CD4-positive, CD25-positive, alpha-beta regulatory T cell (primary cell): Measurements from ENCODE around the gene KIAA1191. TPM values are rescaled to one million over a fixed set of nuclear protein-coding genes. Genes with fewer than 3 reads are reported as not detected.

Source experiments
- ATAC-seq, 2 donors: fragments of 150-1000 bp; cut with Tn5 transposase; one replicate each; pipeline ENCODE4 v1.10.0; 2021; ENCODE audit warnings: low read depth in 2 of 2, moderate number of reproducible peaks in 2 of 2, moderate library complexity in 1 of 2
- DNase-seq, 3 donors: peaks; one replicate each; pipeline versions ENCODE4 v3.0.0 to v3.0.0-alpha.2; 2012 to 2022; ENCODE audit warnings: mixed read lengths in 1 of 3
- H3K27ac ChIP-seq: one replicate; pipeline ENCODE4 v1.7.0; 2013; ENCODE audit warnings: mild to moderate bottlenecking, low read length; ENCODE audit not compliant: insufficient read depth, poor library complexity, severe bottlenecking
- H3K27me3 ChIP-seq: one replicate; pipeline ENCODE4 v1.7.0; 2013; ENCODE audit warnings: low read length; ENCODE audit not compliant: control insufficient read depth, insufficient read depth
- H3K36me3 ChIP-seq: one replicate; pipeline ENCODE4 v1.7.0; 2013; ENCODE audit warnings: mild to moderate bottlenecking, low read length, moderate library complexity; ENCODE audit not compliant: control insufficient read depth, insufficient read depth
- H3K4me1 ChIP-seq: 2 replicates; pipeline ENCODE4 v1.7.0; 2013; ENCODE audit warnings: mild to moderate bottlenecking, low read length; ENCODE audit not compliant: insufficient read depth, control insufficient read depth, poor library complexity, severe bottlenecking
- H3K4me3 ChIP-seq: one replicate; pipeline ENCODE4 v1.7.0; 2013; ENCODE audit warnings: low read depth, mild to moderate bottlenecking, low read length, moderate library complexity
- H3K9me3 ChIP-seq, 2 experiments: 1 replicate in 1 of 2; 2 replicates in 1 of 2; pipeline ENCODE4 v1.7.0; 2013; ENCODE audit warnings: low read length in 2 of 2, mild to moderate bottlenecking in 1 of 2, moderate library complexity in 1 of 2; ENCODE audit not compliant: control insufficient read depth in 2 of 2
- H3K27ac Mint-ChIP-seq, 3 donors: one replicate each; pipeline ENCODE4 v1.8.0; 2020 to 2022; ENCODE audit warnings: mild to moderate bottlenecking in 3 of 3, mixed read lengths in 3 of 3, moderate library complexity in 2 of 3
- H3K27me3 Mint-ChIP-seq: one replicate; pipeline ENCODE4 v1.8.0; 2022; ENCODE audit warnings: mild to moderate bottlenecking, mixed read lengths
- H3K36me3 Mint-ChIP-seq: one replicate; pipeline ENCODE4 v1.8.0; 2020; ENCODE audit warnings: mixed read lengths
- H3K4me1 Mint-ChIP-seq, 4 donors: one replicate each; pipeline ENCODE4 v1.8.0; 2020 to 2022; ENCODE audit warnings: mixed read lengths in 4 of 4, mild to moderate bottlenecking in 1 of 4
- H3K4me3 Mint-ChIP-seq, 4 donors: one replicate each; pipeline ENCODE4 v1.8.0; 2020 to 2022; ENCODE audit warnings: mild to moderate bottlenecking in 4 of 4, mixed read lengths in 4 of 4, moderate library complexity in 3 of 4
- H3K9me3 Mint-ChIP-seq, 7 donors: one replicate each; pipeline ENCODE4 v1.8.0; 2020 to 2022; ENCODE audit warnings: mixed read lengths in 7 of 7, mild to moderate bottlenecking in 3 of 7, moderate library complexity in 2 of 7
- polyA plus RNA-seq, 4 donors: library from polyadenylated mRNA; unstranded; fragments of 300-500 nt; fragmentation: Illumina TruSeq; gene quantifications; one replicate each; pipeline ENCODE4 v1.2.3, GENCODE V29; 2021
- total RNA-seq: library from RNA; stranded (reverse); gene quantifications from one replicate; pipeline ENCODE4 v1.2.3, GENCODE V29; 2022

The KIAA1191 gene
- total and polyA plus RNA-seq, 5 donors from 2014 or later: 59.0 to 68.9 (median 60.9) TPM

DNA sequence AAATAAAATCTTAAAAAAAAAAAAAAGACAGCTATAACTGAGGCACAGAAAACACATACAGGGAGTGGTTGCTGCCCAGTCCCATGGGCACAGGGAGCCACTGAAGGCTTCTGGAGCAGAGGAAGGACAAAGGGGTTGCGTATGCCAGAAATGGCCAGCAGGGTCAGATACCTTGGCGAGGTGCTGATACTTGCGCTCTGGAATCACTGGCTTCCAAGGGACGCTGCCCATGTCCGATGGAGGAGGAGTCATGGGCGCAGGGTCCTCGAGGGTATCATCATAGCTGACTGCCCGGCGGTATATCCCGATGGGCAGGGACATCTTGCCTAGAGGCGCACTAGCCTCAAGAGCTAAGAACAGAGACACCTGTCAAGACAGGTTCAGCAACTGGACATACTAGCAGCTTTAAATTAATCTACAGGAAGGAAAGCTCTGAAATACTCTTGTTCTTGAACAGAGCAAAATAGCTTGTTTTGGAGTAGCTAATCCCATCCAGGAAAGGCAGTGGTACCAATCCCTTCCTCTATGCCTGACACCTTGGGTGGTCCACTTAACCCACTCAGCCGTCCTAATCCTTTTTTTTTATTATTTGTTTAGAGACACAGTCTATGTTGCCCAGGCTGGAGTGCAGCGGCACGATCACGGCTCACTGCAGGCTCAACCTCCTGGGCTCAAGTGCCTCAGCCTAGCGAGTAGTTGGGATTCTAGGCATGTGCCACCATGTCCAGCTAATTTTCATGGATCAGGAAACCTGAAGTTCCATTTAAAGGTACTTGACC lies 6.0 kb downstream of the KIAA1191 start:
- peaks cover 46% of the 10 kb centered on the region for H3K36me3 Mint-ChIP-seq

DNA sequence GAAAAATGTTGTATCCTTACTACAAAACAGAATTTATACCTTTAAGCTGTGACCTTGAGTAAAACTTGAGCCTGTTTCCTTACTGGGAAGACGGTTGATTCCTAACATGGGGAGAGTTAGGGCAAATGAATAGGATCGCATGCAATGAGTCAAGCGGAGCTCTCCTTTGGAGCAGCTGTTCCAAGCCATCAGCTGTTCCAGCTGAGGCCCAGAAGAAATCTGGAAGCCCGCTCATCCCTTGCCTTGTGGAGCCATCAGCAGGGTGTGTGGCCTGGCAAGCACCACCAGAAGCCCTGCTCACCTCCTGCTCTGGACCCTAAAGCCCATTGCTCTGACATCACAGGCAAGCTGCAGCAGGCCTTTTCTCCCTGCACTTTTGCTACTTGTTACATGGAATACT lies 8.0 kb downstream of the KIAA1191 start:
- no peak for ATAC-seq
- Histone ChIP-seq H3K4me3 (no peak overlapping the region), H3K36me3 (peaks cover 91% of the 10 kb centered on the region), H3K4me1 (no peaks in the 10 kb centered on the region), H3K27me3 (no peaks in the 10 kb centered on the region), H3K27ac (no peak overlapping the region), H3K9me3 (no peaks in the 10 kb centered on the region)
- Mint-ChIP-seq H3K27ac (peak overlapping the region in 1 of 3 donors; percentile 83), H3K36me3 (peaks cover 61% of the 10 kb centered on the region), H3K27me3 (no peaks in the 10 kb centered on the region), H3K4me1 (peaks cover 8 to 45% (median 33%) of the 10 kb centered on the region in 4 donors), H3K4me3 (no peak overlapping the region), H3K9me3 (no peaks in the 10 kb centered on the region)
- DNase-seq: no peak

More for the DNA sequence above, 6.0 kb downstream of the KIAA1191 start:
- peaks cover 70% of the 10 kb centered on the region for H3K36me3 ChIP-seq
- peak overlapping the region in 1 of 4 donors; percentile 80 for H3K4me3 Mint-ChIP-seq
- H3K27ac ChIP-seq: no peak overlapping the region
- H3K27ac Mint-ChIP-seq: no peak overlapping the region
- no peaks in the 10 kb centered on the region for H3K27me3 ChIP-seq
- DNase-seq (no peak), ATAC-seq (no peak)
- H3K4me1 ChIP-seq: peaks cover 11% of the 10 kb centered on the region
- no peak overlapping the region for H3K4me3 ChIP-seq
- peaks cover 16 to 54% (median 35%) of the 10 kb centered on the region in 4 donors for H3K4me1 Mint-ChIP-seq
- H3K27me3 Mint-ChIP-seq: no peaks in the 10 kb centered on the region
- H3K9me3 ChIP-seq: no peaks in the 10 kb centered on the region
- H3K9me3 Mint-ChIP-seq: no peaks in the 10 kb centered on the region

DNA sequence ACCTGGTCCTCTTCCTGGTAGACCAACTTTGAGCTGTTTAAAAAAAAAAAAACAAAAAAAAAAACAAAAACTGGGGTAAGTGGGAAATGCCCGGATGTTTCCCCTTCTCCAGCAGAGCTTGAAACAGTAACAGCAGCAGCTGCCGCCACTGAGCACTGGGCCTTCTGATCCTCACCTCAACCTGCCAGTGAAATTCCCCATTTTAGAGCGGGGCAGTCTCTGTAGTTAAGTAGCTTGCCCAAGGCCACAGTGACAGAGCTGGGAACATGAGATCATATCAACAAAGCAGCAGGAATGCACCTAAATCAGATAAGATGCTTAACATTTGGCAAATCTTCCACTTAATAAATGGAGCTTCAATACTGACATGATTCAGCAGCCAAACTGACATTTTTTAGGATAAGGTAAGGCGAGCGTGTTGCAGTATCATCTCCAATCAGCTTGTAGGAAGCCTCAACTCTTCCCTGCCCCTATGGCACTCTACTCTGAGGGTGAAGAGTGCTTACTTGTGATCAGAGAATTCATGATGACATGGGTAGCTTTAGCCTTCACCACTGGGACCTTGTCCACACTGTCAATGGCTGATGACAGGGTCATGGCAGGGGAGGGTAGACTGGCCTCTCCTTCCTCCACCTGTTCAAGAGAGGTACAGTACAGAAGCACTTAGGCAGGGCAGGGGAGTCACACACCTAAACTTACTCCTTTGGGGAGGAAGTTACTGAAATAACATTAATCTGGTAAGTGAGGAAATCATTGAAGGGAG lies 9.3 kb downstream of the KIAA1191 start:
- no peaks in the 10 kb centered on the region for H3K27me3 ChIP-seq
- Mint-ChIP-seq H3K36me3 (peaks cover 61% of the 10 kb centered on the region), H3K27ac (no peak overlapping the region), H3K4me1 (peaks cover 3 to 36% (median 22%) of the 10 kb centered on the region in 4 donors), H3K9me3 (no peaks in the 10 kb centered on the region), H3K4me3 (no peak overlapping the region), H3K27me3 (no peaks in the 10 kb centered on the region)
- no peaks in the 10 kb centered on the region for H3K9me3 ChIP-seq
- no peaks in the 10 kb centered on the region for H3K4me1 ChIP-seq
- ATAC-seq (no peak), DNase-seq (no peak)
- no peak overlapping the region for H3K27ac ChIP-seq
- peaks cover 94% of the 10 kb centered on the region for H3K36me3 ChIP-seq
- no peak overlapping the region for H3K4me3 ChIP-seq

DNA sequence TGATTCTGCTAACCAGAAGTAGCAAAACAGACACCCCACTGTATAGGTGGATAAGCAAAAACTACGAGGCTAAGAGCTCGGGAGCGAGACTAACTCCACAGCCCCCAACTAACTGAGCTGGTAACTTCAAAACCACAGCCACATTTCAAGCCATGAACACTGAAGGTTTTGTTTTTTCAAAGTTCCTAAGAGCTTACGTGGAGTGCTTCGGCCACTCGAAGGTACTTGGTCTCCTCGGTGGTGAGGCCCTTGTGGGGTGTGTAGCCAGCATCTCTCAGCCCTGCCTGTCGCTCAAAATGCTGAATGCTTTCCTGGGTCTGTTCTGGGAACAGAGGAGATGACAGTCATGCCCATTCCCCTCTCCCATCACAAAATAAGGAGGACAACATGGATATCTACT lies 11.1 kb downstream of the KIAA1191 start:
- Histone ChIP-seq H3K4me1 (no peaks in the 10 kb centered on the region), H3K9me3 (no peaks in the 10 kb centered on the region), H3K27ac (no peak overlapping the region), H3K4me3 (no peak overlapping the region), H3K27me3 (no peaks in the 10 kb centered on the region), H3K36me3 (peaks cover 96% of the 10 kb centered on the region)
- Mint-ChIP-seq H3K36me3 (peaks cover 56% of the 10 kb centered on the region), H3K9me3 (no peaks in the 10 kb centered on the region), H3K4me1 (peaks cover 0 to 28% (median 17%) of the 10 kb centered on the region in 4 donors), H3K27me3 (no peaks in the 10 kb centered on the region), H3K27ac (no peak overlapping the region), H3K4me3 (no peak overlapping the region)
- ATAC-seq (no peak), DNase-seq (no peak)

DNA sequence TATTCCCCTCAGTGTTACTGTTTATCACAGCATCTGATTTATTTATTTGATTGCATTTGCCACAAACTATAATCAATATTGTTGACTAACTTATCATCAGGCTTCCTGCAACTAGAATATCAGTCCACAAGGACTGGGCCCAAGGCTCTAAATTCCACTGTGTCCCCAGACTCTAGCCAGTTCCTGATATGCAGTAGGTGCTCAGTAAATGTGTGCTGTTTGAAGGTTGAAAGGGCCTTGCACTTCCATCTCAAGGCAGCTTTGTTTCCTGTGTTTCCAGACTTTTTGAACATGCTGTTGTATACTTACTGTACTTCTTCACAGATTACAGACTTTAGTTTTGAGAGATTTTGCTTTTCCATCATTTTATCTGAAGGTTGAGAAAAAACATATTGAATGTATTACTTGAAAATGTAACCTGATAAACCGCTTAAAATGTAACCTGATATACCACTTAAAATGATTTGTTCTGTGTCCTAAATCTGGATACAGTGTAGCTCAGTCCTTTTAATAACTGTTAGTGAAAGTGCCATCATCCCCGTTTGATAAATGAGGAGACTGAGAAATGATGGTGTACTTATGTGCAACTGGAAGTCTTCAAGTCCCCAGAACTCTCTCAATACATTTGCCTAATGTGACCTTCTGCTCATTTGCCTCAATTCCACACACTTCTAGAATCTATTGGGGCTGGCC lies 18.7 kb downstream of the KIAA1191 start:
- no peak overlapping the region for H3K4me3 ChIP-seq
- H3K9me3 ChIP-seq: no peaks in the 10 kb centered on the region
- Mint-ChIP-seq H3K27ac (peak overlapping the region in 2 of 3 donors; percentile 39 to 72), H3K4me3 (no peak overlapping the region), H3K36me3 (peaks cover 14% of the 10 kb centered on the region), H3K4me1 (peaks cover 0 to 1% (median 0%) of the 10 kb centered on the region in 4 donors), H3K27me3 (no peaks in the 10 kb centered on the region), H3K9me3 (no peaks in the 10 kb centered on the region)
- H3K27me3 ChIP-seq: no peaks in the 10 kb centered on the region
- no peaks in the 10 kb centered on the region for H3K4me1 ChIP-seq
- H3K36me3 ChIP-seq: peaks cover 34% of the 10 kb centered on the region
- H3K27ac ChIP-seq: no peak overlapping the region
- ATAC-seq (no peak), DNase-seq (no peak)

DNA sequence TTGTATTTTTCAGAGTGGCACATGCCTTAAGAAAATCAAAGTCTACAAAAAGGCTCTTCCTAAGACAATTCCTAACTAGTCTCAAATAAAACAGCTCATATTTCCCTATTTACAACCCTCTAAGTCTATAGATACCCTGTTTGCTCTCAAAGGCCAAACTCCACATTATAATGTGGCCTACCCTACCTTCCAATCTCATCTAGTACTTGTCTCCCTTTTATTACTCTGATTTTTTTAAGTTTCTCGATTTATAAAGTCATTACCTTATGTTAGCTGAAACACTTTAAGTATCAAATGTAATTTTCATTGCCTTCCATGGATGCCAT lies 19.4 kb downstream of the KIAA1191 start:
- Mint-ChIP-seq H3K27me3 (no peaks in the 10 kb centered on the region), H3K27ac (peak overlapping the region in 2 of 3 donors; percentile 7 to 72), H3K9me3 (no peaks in the 10 kb centered on the region), H3K4me3 (no peak overlapping the region), H3K4me1 (no peaks in the 10 kb centered on the region), H3K36me3 (peaks cover 13% of the 10 kb centered on the region)
- H3K36me3 ChIP-seq: peaks cover 32% of the 10 kb centered on the region
- no peaks in the 10 kb centered on the region for H3K9me3 ChIP-seq
- no peaks in the 10 kb centered on the region for H3K4me1 ChIP-seq
- DNase-seq: no peak
- ATAC-seq: no peak
- no peak overlapping the region for H3K27ac ChIP-seq
- no peak overlapping the region for H3K4me3 ChIP-seq
- no peaks in the 10 kb centered on the region for H3K27me3 ChIP-seq

DNA sequence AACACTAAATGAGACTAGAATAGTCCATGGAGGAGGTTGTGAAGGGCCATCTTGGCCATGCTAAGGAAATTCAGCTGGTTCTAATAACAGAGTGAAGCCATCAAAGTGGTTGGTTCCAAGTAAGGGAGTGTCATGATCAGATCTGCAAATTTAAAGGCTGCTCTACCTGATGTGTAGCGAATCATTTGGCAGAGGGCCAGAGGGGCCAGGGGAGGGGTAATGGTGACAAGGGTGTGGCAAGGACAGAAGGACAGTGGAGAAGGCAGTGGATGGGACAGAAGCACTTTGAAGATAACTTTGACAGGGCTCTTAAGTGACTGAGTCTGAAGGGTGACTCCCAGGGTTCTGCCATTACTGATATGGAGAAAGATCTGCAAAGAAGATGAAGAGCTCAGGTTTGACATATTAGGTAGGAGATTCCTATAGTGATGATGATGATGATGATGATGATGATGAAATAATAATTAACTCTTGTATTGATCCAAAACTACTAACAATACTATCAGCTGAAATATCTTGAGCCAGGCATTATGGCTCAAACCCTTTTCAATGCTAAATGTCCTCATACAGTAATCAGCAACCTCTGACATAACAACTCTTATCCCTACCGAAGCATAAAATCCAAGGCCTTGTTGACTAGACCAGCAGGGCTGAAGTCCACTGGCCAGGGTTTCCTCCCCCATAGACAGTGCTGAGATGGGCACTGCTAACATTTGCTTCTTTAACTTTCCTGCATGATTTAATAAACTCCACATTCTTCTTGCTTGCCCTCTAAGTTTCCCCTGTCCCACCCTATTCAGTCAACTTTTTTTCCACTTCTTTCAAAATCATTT lies 20.0 kb downstream of the KIAA1191 start:
- Histone ChIP-seq H3K27ac (no peak overlapping the region), H3K36me3 (peaks cover 32% of the 10 kb centered on the region), H3K4me3 (no peak overlapping the region), H3K27me3 (no peaks in the 10 kb centered on the region), H3K9me3 (no peaks in the 10 kb centered on the region), H3K4me1 (no peaks in the 10 kb centered on the region)
- ATAC-seq (no peak), DNase-seq (no peak)
- H3K4me3 Mint-ChIP-seq: no peak overlapping the region
- H3K27ac Mint-ChIP-seq: peak overlapping the region; percentile 7 to 72 (median 48)
- H3K4me1 Mint-ChIP-seq: no peaks in the 10 kb centered on the region
- no peaks in the 10 kb centered on the region for H3K9me3 Mint-ChIP-seq
- H3K27me3 Mint-ChIP-seq: no peaks in the 10 kb centered on the region
- H3K36me3 Mint-ChIP-seq: peaks cover 18% of the 10 kb centered on the region
